DND-41 (cell line): ENCODE results near the gene RPH3AL.

Source experiments
- ATAC-seq: fragments of 200-7000 bp; cut with Tn5 transposase; 3 replicates; pipeline ENCODE4 v1.9.1; 2021; ENCODE audit warnings: low read depth; ENCODE audit not compliant: insufficient read depth
- DNase-seq: peaks from one replicate; pipeline ENCODE4 v3.0.0-alpha.2; 2020
- H2AFZ ChIP-seq: 2 replicates; pipeline ENCODE4 v1.6.0; 2012; ENCODE audit warnings: low read depth, low read length
- H3K27ac ChIP-seq: 2 replicates; pipeline ENCODE4 v1.5.1; 2012; ENCODE audit warnings: low read length, inconsistent platforms
- H3K27me3 ChIP-seq: fragments of 200-600 bp; sonication (generic); 2 replicates; pipeline ENCODE4 v1.6.0; 2012; ENCODE audit warnings: low read length, mild to moderate bottlenecking, inconsistent platforms; ENCODE audit not compliant: insufficient read depth, poor library complexity
- H3K36me3 ChIP-seq: 2 replicates; pipeline ENCODE4 v1.5.1; 2012; ENCODE audit warnings: low read length, inconsistent platforms; ENCODE audit not compliant: insufficient read depth
- H3K4me1 ChIP-seq: 2 replicates; pipeline ENCODE4 v1.5.1; 2012; ENCODE audit warnings: mild to moderate bottlenecking, low read length; ENCODE audit not compliant: insufficient read depth
- H3K4me2 ChIP-seq: 2 replicates; pipeline ENCODE4 v1.6.0; 2012; ENCODE audit warnings: mild to moderate bottlenecking, moderate library complexity, low read length, inconsistent platforms; ENCODE audit not compliant: insufficient read depth
- H3K4me3 ChIP-seq, 2 experiments: fragments of 200-600 bp in 1 of 2; shearing (Covaris generic) in 1 of 2; 2 replicates each; pipeline ENCODE4 v1.5.1; 2012 to 2016; ENCODE audit warnings: inconsistent platforms in 2 of 2, low read length in 2 of 2, mild to moderate bottlenecking in 2 of 2, low read depth in 1 of 2, moderate library complexity in 1 of 2
- H3K79me2 ChIP-seq: 2 replicates; pipeline ENCODE4 v1.6.0; 2012; ENCODE audit warnings: low read length, inconsistent platforms; ENCODE audit not compliant: insufficient read depth
- H3K9ac ChIP-seq: 2 replicates; pipeline ENCODE4 v1.6.0; 2012; ENCODE audit warnings: low read depth, mild to moderate bottlenecking, inconsistent platforms, low read length, moderate library complexity
- H3K9me3 ChIP-seq: 2 replicates; pipeline ENCODE4 v1.5.1; 2012; ENCODE audit warnings: low read length, moderate library complexity, mild to moderate bottlenecking, inconsistent platforms; ENCODE audit not compliant: insufficient read depth, severe bottlenecking
- H4K20me1 ChIP-seq: 2 replicates; pipeline ENCODE4 v1.6.0; 2012; ENCODE audit warnings: low read length; ENCODE audit not compliant: insufficient read depth
- EZH2 ChIP-seq: IDR thresholded peaks from 3 replicates; pipeline ENCODE4 v1.6.1; 2012; ENCODE audit warnings: borderline replicate concordance, low read depth, mild to moderate bottlenecking, moderate library complexity, low read length, inconsistent platforms; ENCODE audit not compliant: severe bottlenecking
- TF ChIP-seq, protein P1 (sequence below): IDR thresholded peaks from 2 replicates; pipeline ENCODE4 v1.5.1; 2012; ENCODE audit warnings: borderline replicate concordance, low read length, moderate library complexity, mild to moderate bottlenecking; ENCODE audit not compliant: poor library complexity, severe bottlenecking; ENCODE audit errors: extremely low read depth

RPH3AL gene

DNA sequence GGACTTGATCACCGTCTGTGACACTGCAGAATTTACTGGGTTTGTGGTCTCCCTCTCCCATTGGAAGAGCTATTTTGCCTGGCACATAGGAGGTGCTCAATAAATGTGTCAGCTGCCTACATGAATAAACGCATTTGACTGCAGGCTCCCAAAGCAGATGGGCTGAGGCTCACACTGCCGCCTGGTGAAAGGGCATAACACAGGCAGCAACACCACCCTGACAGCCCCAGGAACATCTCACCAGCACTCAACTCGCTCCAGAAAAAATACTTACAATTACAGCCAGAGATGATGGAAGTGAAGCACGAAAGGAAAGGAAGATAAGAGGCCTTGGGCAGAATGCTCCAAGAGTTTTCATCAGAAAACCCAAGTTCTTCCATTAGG lies 73.9 kb downstream of the RPH3AL start:
- no peak for TF ChIP-seq EZH2
- TF ChIP-seq, protein P1, sequence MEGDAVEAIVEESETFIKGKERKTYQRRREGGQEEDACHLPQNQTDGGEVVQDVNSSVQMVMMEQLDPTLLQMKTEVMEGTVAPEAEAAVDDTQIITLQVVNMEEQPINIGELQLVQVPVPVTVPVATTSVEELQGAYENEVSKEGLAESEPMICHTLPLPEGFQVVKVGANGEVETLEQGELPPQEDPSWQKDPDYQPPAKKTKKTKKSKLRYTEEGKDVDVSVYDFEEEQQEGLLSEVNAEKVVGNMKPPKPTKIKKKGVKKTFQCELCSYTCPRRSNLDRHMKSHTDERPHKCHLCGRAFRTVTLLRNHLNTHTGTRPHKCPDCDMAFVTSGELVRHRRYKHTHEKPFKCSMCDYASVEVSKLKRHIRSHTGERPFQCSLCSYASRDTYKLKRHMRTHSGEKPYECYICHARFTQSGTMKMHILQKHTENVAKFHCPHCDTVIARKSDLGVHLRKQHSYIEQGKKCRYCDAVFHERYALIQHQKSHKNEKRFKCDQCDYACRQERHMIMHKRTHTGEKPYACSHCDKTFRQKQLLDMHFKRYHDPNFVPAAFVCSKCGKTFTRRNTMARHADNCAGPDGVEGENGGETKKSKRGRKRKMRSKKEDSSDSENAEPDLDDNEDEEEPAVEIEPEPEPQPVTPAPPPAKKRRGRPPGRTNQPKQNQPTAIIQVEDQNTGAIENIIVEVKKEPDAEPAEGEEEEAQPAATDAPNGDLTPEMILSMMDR: no peak
- no peak overlapping the region for H3K4me3 ChIP-seq
- H4K20me1 ChIP-seq: no peaks in the 10 kb centered on the region
- peaks cover 16% of the 10 kb centered on the region for H3K27me3 ChIP-seq
- no peak overlapping the region for H2AFZ ChIP-seq
- H3K9me3 ChIP-seq: no peaks in the 10 kb centered on the region
- H3K9ac ChIP-seq: no peak overlapping the region
- H3K79me2 ChIP-seq: no peaks in the 10 kb centered on the region
- H3K4me2 ChIP-seq: no peak overlapping the region
- ATAC-seq: no peak
- DNase-seq: no peak
- H3K36me3 ChIP-seq: no peaks in the 10 kb centered on the region
- H3K27ac ChIP-seq: no peak overlapping the region
- no peaks in the 10 kb centered on the region for H3K4me1 ChIP-seq

DNA sequence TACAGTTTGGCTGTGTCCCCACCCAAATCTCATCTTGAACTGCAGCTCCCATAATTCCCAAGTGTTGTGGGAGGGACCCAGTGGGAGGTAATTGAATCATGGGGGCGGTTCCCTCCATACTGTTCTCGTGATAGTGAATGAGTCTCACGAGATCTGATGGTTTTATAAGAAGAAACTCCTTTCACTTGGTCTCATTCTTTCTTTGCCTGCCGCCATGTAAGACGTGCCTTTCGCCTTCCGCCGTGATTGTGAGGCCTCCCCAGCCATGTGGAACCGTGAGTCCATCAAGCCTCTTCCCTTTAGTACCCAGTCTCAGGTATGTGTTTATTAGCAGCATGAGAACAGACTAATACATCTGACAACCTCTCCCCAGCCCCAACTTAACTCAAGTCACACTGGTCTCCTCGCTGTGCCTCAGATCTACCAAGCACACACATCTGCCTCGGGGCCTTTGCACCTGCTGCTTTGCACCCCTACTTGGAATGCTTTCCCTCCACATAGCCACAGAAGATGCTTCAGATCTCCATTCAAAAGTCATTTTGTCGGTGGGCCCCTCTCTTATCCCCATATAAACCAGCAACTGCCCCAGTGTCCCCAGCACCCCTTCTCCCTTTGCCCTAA lies 74.4 kb downstream of the RPH3AL start:
- TF ChIP-seq EZH2: no peak
- TF ChIP-seq, protein P1: no peak
- DNase-seq: no peak
- H3K9ac ChIP-seq: no peak overlapping the region

DNA sequence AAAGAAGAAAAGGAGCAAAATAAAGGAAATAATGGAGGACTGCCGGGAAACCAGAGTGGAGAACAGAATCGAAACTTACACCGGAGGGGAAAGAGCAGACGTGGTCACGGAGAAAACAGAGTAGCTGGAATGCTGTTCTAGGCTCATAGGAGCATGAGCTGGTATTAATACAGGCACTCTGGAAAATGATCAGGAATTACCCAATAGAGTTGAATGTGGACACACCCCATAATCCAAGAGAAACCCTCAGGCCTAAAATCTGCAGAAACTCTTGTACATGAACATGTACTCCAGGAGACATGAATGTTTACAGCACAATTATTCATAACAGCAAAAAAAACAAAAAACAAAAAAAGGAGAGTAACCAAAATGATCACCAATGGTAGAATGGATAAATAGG lies 77.7 kb downstream of the RPH3AL start:
- no peaks in the 10 kb centered on the region for H3K79me2 ChIP-seq
- peaks cover 6% of the 10 kb centered on the region for H3K27me3 ChIP-seq
- no peaks in the 10 kb centered on the region for H4K20me1 ChIP-seq
- H3K4me3 ChIP-seq: no peak overlapping the region
- no peaks in the 10 kb centered on the region for H3K36me3 ChIP-seq
- no peak overlapping the region for H3K4me2 ChIP-seq
- DNase-seq: no peak
- peaks cover 3% of the 10 kb centered on the region for H3K9me3 ChIP-seq
- no peak overlapping the region for H3K27ac ChIP-seq
- H2AFZ ChIP-seq: no peak overlapping the region
- H3K9ac ChIP-seq: no peak overlapping the region
- TF ChIP-seq, protein P1: no peak
- no peak for TF ChIP-seq EZH2
- H3K4me1 ChIP-seq: no peaks in the 10 kb centered on the region
- ATAC-seq: no peak

More for the DNA sequence above, 74.4 kb downstream of the RPH3AL start:
- Histone ChIP-seq H3K27ac (no peak overlapping the region), H2AFZ (no peak overlapping the region), H3K4me1 (no peaks in the 10 kb centered on the region), H3K79me2 (no peaks in the 10 kb centered on the region), H3K4me3 (no peak overlapping the region), H4K20me1 (no peaks in the 10 kb centered on the region), H3K27me3 (peaks cover 16% of the 10 kb centered on the region), H3K36me3 (no peaks in the 10 kb centered on the region), H3K4me2 (no peak overlapping the region), H3K9me3 (no peaks in the 10 kb centered on the region)
- ATAC-seq: no peak
